ENCODE data around the gene CFAP298.
"Not testable (repeated sequence)": the region's sequence is repeated elsewhere in the genome, so short reads cannot be mapped to it uniquely, and the experiment has no call there.

The CFAP298 gene

DNA sequence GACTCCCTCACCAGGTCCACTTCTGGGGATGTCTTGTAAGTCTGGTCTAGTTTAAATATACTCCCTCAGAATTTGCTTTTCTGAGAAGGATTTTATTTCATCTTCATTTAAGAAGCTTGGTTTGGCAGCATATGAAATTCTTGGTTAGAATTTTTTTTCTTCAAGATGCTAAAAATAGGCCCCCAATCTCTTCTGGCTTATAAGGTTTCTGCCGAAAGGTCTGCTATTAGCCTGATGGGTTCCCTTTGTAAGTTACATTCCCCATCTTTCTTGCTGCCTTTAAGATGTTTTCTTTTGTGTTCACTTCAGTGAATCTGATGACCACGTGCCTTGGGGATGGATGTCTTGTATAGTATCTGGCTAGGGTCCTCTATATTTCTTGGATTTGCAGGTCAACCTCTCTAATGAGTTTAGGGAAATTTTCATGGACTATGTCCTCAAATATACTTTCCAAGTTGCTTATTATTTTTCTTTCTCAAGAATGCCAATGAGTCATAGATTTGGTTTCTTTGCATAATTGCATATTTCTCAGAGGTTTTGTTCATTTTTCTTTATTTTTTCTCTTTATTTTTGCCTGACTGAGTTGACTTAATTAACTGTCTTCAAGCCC is 46.2 kb downstream of the CFAP298 start:
- no peak for DNase-seq

DNA sequence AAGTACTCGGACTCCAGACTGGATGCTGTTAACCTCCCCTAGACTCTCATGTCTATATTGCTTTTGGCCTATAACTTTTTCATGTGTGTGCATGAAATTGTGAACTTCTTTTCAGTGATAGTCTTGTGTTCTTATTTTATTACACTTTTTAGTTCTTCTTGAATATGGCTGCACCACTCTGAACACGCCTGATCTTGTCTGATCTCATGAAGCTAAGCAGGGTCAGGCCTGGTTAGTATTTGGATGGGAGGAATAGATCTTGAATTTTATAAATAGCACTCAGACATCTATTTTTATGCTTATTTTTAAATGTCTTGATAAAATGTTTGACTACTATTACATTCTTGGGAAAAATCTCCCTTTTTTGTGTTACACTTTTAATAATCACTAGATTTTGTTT is 49.3 kb downstream of the CFAP298 start:
- no peak for DNase-seq

DNA sequence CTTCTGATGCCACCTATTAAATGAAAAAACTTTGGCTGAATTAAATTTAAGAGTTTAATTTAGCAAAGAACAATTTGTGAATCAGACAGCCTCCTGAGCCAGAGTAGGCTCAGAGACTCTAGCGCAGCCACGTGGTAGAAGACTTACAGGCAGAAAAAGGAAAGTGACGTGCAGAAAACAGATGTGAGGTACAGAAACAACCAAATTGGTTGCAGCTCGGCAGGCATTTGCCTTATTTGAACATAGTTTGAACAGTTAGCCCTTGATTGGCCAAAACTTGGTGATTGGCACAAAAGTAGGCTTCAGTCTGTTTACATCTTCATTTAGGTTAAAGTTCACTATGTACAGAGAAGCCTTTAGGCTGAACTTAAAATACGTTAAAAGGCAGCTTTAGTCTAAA is 49.8 kb downstream of the CFAP298 start:
- DNase-seq, result no peak

DNA sequence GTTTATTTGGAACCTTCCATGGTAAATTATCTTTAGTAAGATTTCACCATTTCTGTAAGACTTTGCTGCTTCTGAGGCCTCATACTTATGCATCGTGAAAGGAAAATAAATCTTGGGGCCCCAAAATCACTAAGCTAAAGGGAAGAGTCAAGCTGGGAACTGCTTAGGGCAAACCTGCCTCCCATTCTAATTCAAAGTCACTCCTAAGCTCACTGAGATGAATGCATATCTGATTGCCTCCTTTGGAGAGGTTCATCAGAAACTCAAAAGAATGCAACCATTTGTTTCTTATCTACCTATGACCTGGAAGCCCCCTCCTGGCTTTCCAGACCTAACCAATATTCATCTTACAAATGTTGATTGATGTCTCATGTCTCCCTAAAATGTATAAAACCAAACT is 50.7 kb downstream of the CFAP298 start:
- not testable (repeated sequence) for DNase-seq

DNA sequence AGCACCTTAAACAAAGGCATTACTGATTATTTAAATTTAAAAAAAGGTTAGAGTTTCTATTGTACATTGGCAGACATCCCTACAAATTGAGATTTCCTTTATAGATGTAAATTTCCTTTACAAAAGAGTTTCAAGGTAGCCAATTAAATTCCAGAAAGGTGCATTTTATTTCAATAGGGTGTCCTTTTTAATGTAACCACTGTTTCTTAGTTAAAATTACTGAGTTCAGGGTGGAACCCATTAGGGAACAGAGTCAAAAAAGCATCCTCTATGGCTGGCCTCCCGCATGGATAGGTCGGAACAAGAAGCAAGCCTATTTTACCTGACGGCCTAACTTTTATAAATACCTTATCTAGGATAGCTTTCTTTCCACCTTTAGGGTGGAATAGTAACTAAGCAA is 51.3 kb downstream of the CFAP298 start:
- no peak for DNase-seq

DNA sequence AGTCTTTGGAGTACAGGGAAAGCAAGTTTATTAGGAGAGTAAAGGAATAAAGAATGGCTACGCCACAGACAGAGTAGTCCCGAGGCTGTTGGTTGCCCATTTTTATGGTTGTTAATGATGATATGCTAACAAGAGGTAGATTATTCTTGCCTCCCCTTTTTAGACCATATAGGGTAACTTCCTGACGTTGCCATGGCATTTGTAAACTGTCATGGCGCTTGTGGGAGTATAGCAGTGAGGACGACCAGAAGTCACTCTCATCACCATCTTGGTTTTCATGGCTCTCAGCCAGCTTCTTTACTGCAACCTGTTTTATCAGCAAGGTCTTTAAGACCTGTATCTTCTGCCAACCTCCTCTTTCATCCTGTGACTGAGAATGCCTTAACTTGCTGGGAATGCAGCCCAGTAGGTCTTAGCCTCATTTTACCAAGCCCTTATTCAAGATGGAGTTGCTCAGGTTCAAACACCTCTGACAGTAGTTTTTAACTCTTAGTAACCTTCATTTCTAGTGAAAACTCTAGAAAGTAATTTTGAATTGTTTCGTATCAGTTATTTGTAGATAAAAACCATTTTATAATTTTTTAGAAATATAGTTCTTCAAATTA is 53.1 kb downstream of the CFAP298 start:
- DNase-seq, result no peak

DNA sequence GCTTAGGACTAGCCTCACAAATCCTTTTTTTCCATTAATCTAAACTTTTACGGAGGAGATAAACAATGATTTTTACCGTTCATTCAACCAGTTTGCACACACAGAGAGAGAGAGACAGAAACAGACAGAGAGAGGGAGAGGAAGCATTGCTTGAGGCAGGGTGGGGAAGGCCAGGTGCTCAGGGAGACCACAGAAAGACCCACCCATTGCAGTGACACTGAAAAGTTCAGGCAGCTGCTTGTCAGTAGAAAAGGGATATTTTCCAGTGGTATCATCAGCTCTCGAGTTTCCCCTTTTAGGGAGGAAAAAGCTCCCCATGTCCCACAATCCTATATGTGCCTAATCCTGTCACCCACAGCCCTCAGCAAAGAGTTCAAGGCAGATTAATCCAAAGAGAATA is 54.1 kb downstream of the CFAP298 start:
- DNase-seq, result no peak

DNA sequence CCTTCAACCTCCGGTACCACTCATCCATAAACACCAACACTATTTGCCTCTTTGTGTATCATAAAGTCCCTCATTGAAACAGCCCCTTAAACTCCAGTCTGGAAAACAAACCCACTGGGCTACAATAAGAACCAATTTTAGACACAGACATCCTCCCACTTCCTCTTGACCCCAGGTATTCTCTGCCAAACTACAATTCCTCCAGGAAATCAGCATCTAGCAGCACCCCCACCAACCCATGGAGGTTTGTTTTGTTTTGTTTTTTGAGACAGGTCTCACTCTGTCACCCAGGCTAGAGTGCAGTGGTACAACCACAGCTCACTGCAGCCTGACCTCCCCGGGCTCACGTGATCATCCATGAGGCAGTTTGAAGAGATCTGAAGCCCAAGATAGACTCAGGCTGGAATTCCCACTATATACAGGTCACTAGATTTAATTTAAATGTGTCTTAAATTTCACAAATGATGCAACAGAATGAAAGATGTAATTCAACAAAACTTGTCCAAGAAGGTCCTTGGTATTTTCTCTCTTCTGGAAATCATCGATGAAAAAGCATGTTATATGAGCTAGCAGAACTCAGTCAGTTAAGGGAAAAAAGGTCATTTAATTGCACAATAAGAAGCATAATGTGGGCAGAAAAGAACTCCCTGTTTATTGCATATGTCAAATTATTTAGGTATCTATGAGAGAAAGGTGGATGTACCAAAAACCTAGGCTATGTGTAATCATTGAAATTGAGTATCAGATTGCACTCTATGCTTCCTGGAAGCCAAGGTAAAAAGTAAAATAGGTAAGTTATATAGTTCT is 57.1 kb downstream of the CFAP298 start:
- DNase-seq, result no peak

DNA sequence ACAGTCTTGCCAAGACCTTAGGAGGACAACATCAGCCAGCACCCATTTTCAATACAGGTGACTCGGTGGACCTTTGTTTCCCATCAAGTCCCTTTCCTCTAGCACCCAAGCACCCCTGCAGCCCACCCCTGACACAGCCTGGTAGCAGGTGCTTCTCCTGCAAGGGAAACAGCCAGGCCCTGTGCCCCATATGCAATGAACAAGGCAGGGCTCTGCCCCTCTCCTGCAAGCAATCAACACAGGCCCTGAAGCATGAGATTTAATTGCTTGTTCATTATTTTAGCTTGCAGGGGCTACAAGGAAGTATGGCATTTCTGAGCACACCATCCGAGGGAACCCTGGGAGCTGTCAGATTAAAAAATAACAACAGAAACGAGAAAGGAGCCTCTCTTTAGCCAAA is 62.3 kb downstream of the CFAP298 start:
- no peak for DNase-seq

DNA sequence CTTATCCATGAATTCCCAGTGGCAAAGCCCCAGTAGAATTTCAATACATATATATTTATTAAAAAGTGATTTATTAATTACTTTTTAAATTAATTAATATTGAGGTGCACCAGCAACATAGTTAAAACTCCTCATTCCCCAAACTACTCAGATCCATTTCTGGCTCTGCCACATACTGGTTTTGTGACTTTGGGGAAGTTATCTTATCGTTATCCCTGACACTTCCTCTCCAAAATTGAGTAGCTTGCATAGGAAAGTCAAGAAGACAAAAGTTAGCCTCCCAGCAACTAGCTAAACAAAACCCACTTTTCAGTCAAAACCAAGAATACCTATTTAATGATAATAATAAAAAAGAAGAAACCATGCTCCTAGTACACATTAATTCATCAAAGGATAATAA is 62.7 kb downstream of the CFAP298 start:
- DNase-seq, result no peak
